ENCODE data around the gene VEGFB. TPM values are rescaled to one million over a fixed set of nuclear protein-coding genes. Genes with fewer than 3 reads are reported as not detected.

The VEGFB gene
- total and polyA plus RNA-seq, 2 of the 8 experiments (the other 6 are each of a cell fraction or from before 2014, with no cell fraction given), result 9.3 to 49.6 TPM

GRCh38 chr11:64216879-64217278, 17.5 kb upstream of the VEGFB start:
- CTCF ChIA-PET (ENCODE audit: partially characterized antibody), result interaction anchor here (1.0 to 7.0 kb wide), 9 partner anchors 9 to 217 kb away, joined by 3 to 68 read pairs (median 5); partner anchors contain the start of genes FERMT3, NUDT22, PLCB3 and TRPT1

More at GRCh38 chr11:64216879-64217278, 17.5 kb upstream of the VEGFB start:
- no peak overlapping the region for H3K4me3 ChIP-seq (ENCODE audit: extremely low read depth in 1 of 4, insufficient read depth in 2 of 4, low read depth in 3 of 4, low read length in 4 of 4)
- H3K4me2 ChIP-seq (ENCODE audit: insufficient read depth in 1 of 2, low read depth in 2 of 2, low read length in 2 of 2), result no peak overlapping the region
- H3K27ac ChIP-seq (ENCODE audit: low read depth, low read length), result no peak overlapping the region
- H3K14ac ChIP-seq (ENCODE audit: insufficient read length), result no peak overlapping the region
- no peaks in the 10 kb centered on the region for H3K27me3 ChIP-seq (replicated peaks in 1 of 4; ENCODE audit: control insufficient read depth in 3 of 4, extremely low read depth in 1 of 4, insufficient read depth in 3 of 4, low read length in 3 of 4)
- no peak overlapping the region for H4K5ac ChIP-seq (ENCODE audit: insufficient read length, low read depth, low read length)
- 89% methylated on average over 6 of the region's 6 CpGs; no CpG with 5 or more reads in 1 of the 2 experiments for WGBS, 2 experiments (ENCODE audit: extremely low coverage in 1 of 2, insufficient coverage in 1 of 2, insufficient read length in 1 of 2, insufficient replicate concordance in 2 of 2, low coverage in 1 of 2, low lambda C conversion rate in 2 of 2, missing lambda C conversion rate in 1 of 2)
- no peak for FAIRE-seq
- H4K20me1 ChIP-seq (replicated peaks in 1 of 2; ENCODE audit: control insufficient read depth in 1 of 2, insufficient read depth in 2 of 2, low read length in 2 of 2), result peaks cover 2 to 6% of the 10 kb centered on the region in 2 experiments
- no peak overlapping the region for H3K9ac ChIP-seq (replicated peaks in 1 of 4; ENCODE audit: extremely low read depth in 1 of 4, low read depth in 3 of 4, low read length in 3 of 4)
- H4K8ac ChIP-seq (ENCODE audit: extremely low read depth, insufficient read depth, low read length), result no peak overlapping the region
- no peak overlapping the region for H2BK120ac ChIP-seq (replicated peaks; ENCODE audit: low read depth, low read length)
- no peak overlapping the region for H2BK5ac ChIP-seq (ENCODE audit: low read depth, low read length)
- no peak overlapping the region for H3K18ac ChIP-seq (ENCODE audit: extremely low read depth, low read length)
- H3K4me1 ChIP-seq (replicated peaks in 1 of 4; ENCODE audit: control insufficient read depth in 3 of 4, insufficient read depth in 4 of 4, low read length in 3 of 4), result no peaks in the 10 kb centered on the region
- no peak overlapping the region for H3K56ac ChIP-seq (replicated peaks; ENCODE audit: insufficient read length, low read depth, low read length)
- H2BK15ac ChIP-seq (ENCODE audit: low read length), result no peak overlapping the region
- peaks cover 0 to 8% (median 2%) of the 10 kb centered on the region in 4 experiments; a peak in 5 of 8 replicates for H3K36me3 ChIP-seq (ENCODE audit: control insufficient read depth in 2 of 4, insufficient read depth in 4 of 4, low read length in 3 of 4)
- no peaks in the 10 kb centered on the region for H3K9me3 ChIP-seq (ENCODE audit: insufficient read depth in 2 of 2, low read depth in 1 of 2, low read length in 1 of 2)
- no peak overlapping the region for H2BK12ac ChIP-seq (ENCODE audit: low read depth, low read length)
- H2BK20ac ChIP-seq (ENCODE audit: low read length), result no peak overlapping the region
- H3K23ac ChIP-seq (ENCODE audit: insufficient read length), result no peak overlapping the region
- POLR2A ChIA-PET (ENCODE audit: partially characterized antibody), result interaction anchor here (1.1 to 18.4 kb wide), 3 partner anchors 4 to 52 kb away, joined by 3 to 253 read pairs (median 253); partner anchors contain the start of genes FERMT3, NUDT22 and TRPT1
- TF ChIP-seq SP1 (IDR thresholded peaks at IDR 0.05; ENCODE audit: low read depth, low read length), result no peak
- no peak for TF ChIP-seq POLR2A (IDR thresholded peaks at IDR 0.05; ENCODE audit: control extremely low read depth in 1 of 2, low read depth in 2 of 2, low read length in 2 of 2)
- peak in 2 of 3 experiments; percentile 8 to 10; a peak in 2 of 4 replicates for TF ChIP-seq CTCF (IDR thresholded peaks at IDR 0.05; ENCODE audit: control extremely low read depth in 1 of 3, insufficient read depth in 1 of 3, low read depth in 1 of 3, low read length in 3 of 3)
- H3K23me2 ChIP-seq (ENCODE audit: low read depth, low read length), result no peaks in the 10 kb centered on the region
- no peak for DNase-seq (ENCODE audit: low read depth in 1 of 2, low spot score in 2 of 2)
- H3K79me1 ChIP-seq (ENCODE audit: low read depth, low read length), result no peaks in the 10 kb centered on the region
- H2AFZ ChIP-seq (ENCODE audit: low read length), result no peak overlapping the region
- no peak overlapping the region for H3K4ac ChIP-seq (replicated peaks; ENCODE audit: insufficient read length, low read depth, low read length)
- H3K79me2 ChIP-seq (ENCODE audit: control insufficient read depth in 1 of 2, insufficient read depth in 2 of 2, low read length in 2 of 2), result no peaks in the 10 kb centered on the region
- no peak overlapping the region for H2AK5ac ChIP-seq (ENCODE audit: low read depth, low read length)
- no peak overlapping the region for H4K91ac ChIP-seq (replicated peaks; ENCODE audit: insufficient read length, low read length)

Measured in H1 (cell line).